ENCODE results near the gene RGL1.

RGL1 gene

DNA sequence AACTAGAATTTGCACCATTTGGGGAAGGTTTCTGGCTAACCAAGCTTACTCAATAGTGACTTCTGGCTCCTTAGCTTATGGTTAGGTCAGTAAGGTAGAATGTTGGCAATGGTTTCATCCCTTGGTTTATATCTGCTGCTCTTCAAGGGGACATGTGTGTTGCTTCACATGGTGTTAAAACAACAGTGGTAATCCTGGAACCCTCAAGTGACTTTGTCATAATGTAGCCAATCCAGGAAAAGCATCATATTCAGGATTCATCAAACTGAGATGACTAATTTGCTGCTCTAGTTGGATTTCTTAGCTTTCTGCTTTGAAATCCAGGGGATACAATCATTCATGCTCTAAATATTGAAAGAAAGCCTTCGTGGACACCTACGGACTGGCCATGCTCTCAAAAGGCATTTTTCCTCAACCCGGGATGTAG is 108.7 kb downstream of the RGL1 start:
- no peak for TF ChIP-seq CTCF (IDR thresholded peaks at IDR 0.05; ENCODE audit: insufficient read depth, missing control alignments)
- DNase-seq (ENCODE audit: insufficient read length, low spot score) (no peak), FAIRE-seq (no peak)

GRCh38 chr1:183914276-183914675 is 109.4 kb downstream of the RGL1 start:
- DNase-seq (ENCODE audit: insufficient read length, low spot score): no peak
- no peak for TF ChIP-seq CTCF (IDR thresholded peaks at IDR 0.05; ENCODE audit: insufficient read depth, missing control alignments)
- FAIRE-seq: no peak

DNA sequence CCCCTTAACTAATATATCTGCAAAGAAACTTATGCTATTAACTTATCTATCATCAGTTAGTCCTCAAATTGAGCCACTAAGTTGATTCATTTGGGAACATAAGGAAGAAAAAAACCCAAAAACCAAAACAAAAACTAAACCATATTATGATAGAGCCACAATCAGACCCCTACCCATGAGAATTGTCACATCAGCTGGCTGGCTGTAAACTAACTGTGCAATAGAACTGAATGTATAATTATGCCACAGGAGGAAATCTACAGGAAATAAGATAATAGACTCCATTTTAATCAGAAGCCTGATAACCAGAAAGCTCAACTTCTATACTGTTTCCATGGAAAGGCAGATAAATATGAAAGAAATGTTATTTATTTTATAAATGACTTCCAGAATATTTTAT is 110.0 kb downstream of the RGL1 start:
- no peak for DNase-seq (ENCODE audit: insufficient read length, low spot score)
- no peak for FAIRE-seq
- no peak for TF ChIP-seq CTCF (IDR thresholded peaks at IDR 0.05; ENCODE audit: insufficient read depth, missing control alignments)

DNA sequence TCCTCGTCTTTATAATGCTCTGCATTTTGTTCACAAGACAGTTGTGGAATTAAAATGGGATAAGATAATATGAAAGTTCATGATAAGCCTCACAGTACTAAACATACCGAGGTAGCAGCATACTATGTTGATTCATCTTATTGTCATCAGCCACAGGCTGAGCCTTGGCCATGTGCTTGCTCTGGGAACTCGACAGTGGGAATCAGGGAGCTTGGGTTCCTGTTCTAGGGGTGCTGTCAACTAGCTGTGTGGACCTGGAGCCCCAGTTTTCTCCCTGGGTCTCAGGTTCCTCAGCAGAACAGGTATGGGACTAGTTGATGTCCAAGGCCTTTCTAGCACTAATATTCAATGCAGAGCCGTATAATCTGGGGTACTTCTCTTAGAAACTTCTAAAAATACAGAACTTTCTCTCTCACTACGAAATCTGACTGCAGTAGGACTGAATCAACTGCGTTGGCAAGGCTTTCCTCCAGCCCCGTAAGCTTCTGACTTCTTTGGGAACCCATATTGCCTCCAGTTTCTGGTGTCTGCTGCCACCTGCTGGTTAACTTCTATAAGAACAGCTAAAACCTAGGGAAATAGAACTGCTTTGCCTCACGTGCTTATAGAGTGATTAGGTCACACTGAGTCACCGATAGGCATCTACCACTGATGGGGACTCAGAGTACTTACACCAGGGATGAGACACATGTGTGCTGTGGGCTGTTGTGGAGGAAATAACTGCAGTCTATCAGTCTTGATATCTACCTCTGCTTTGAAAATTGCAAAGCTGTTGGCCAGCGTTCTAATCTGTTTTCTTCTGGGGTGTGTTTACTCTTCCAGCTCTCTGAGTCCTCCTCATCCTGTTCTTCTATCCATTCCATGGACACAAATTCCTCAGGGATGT is 110.9 kb downstream of the RGL1 start:
- peak; percentile 82 for FAIRE-seq
- peak; percentile 47 for DNase-seq (ENCODE audit: insufficient read length, low spot score)
- TF ChIP-seq CTCF (IDR thresholded peaks at IDR 0.05; ENCODE audit: insufficient read depth, missing control alignments): peak; percentile 98

DNA sequence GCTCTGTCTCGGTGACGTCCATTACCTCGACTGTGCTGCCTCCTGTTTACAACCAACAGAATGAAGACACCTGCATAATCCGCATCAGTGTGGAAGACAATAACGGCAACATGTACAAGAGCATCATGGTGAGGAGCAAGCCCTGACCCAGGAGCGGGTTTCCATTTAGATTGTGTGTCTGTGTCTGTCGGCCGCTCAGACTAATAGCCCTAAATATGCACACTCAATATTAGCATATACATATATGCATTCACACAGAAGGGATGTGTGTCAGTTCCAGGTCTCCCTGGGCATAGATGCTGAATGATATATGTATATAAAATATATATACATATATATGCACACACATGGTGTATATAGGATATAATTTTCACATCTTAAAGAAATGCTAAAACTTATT is 111.7 kb downstream of the RGL1 start:
- FAIRE-seq (no peak), DNase-seq (ENCODE audit: insufficient read length, low spot score) (no peak)
- no peak for TF ChIP-seq CTCF (IDR thresholded peaks at IDR 0.05; ENCODE audit: insufficient read depth, missing control alignments)

- FAIRE-seq (no peak), DNase-seq (ENCODE audit: insufficient read length, low spot score) (no peak)
- TF ChIP-seq CTCF (IDR thresholded peaks at IDR 0.05; ENCODE audit: insufficient read depth, missing control alignments): peak; percentile 8
Observed at GRCh38 chr1:183918589-183918988, 113.7 kb downstream of the RGL1 start.

DNA sequence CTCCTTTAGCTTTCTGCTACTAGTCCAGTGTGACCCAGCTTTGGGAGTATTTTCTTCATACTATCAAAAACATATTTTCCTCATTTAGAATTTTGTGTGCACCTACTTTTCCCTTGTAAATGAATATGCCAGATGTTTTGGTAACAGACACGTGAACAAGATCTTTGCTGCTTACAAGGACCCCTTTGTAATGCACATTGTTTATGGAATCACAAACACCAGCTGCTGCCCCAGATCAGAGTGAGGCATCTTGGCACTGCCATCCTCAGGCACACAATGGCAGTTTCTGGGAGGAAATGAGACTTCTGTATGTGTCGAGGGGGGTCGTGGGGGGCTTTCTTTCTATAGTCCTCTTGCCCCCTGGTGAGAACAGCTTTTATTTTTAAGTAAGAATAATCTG is 115.7 kb downstream of the RGL1 start:
- FAIRE-seq (no peak), DNase-seq (ENCODE audit: insufficient read length, low spot score) (no peak)
- no peak for TF ChIP-seq CTCF (IDR thresholded peaks at IDR 0.05; ENCODE audit: insufficient read depth, missing control alignments)
